Activated gamma-delta T cell (primary cell): ENCODE measurements around the gene UTS2B.

Experiments used
- DNase-seq: peaks from one replicate; lab custom pipeline; 2025; lab: John Stamatoyannopoulos, UW

The UTS2B gene

DNA sequence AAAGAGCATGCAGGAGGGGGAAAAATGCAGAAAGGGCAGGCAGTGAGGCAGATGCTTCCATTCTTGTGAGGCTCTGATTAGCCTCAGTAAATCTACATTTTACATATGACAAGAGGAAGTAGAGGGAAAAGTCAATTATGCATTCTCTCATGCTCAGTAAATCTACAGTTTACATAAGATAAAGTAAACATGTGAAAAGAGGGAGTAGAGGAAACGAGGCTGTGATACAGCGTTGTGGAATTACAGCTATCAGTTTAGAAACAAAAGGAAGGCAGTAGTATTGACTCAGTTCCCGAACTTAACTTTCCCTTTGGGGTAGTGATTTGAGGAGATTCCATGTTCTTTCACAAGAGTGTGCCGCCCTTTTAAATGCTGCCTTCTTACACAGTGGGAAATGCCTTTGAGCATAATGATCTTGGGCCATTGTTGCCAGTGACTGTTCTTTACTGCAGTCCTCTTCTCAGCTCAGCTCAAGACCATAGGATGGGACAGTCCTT is 92.0 kb downstream of the UTS2B start:
- no peak for DNase-seq

GRCh38 chr3:191237047-191237882 is 93.1 kb downstream of the UTS2B start:
- DNase-seq: no peak

DNA sequence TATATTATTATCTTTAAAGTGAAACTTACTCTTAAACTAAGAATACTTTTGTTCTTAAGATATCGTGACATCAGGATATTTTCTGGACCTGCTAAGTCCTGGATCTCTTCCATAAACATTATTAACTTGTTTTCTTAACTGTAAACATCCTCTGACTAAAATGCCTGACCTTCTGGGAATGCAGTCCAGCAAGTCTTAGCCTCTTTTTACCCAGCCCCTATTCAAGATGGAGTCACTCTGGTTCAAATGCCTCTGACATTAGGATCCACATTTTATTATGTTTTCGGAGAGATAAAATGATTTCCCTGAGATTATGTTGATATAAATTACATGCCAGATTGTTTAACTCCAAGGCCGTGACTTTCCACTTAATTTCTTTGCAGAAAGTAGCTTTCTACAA is 93.7 kb downstream of the UTS2B start:
- no peak for DNase-seq

- no peak for DNase-seq
Measured at GRCh38 chr3:191235331-191236314, 94.7 kb downstream of the UTS2B start.

- DNase-seq: no peak
Measured at GRCh38 chr3:191234216-191234615, 96.1 kb downstream of the UTS2B start.

- no peak for DNase-seq
Measured at GRCh38 chr3:191227541-191227940, 102.8 kb downstream of the UTS2B start.

- no peak for DNase-seq
Measured at GRCh38 chr3:191221638-191222037, 108.7 kb downstream of the UTS2B start.

- no peak for DNase-seq
Measured at GRCh38 chr3:191220908-191221307, 109.4 kb downstream of the UTS2B start.

GRCh38 chr3:191217301-191217700 is 113.0 kb downstream of the UTS2B start:
- DNase-seq: no peak
